Activated CD4-positive, alpha-beta T cell treated with anti-CD3 and anti-CD28 coated beads, Interleukin-2, amount 50 U/mL, for 48 hours (primary cell): Measurements from ENCODE around the gene DNM3.

Experiments used
- DNase-seq, 2 experiments: peaks; one replicate each; pipeline ENCODE4 v3.0.0-alpha.2; 2020

Gene DNM3

GRCh38 chr1:172447641-172448040 lies 606.3 kb downstream of the DNM3 start:
- DNase-seq, result no peak

DNA sequence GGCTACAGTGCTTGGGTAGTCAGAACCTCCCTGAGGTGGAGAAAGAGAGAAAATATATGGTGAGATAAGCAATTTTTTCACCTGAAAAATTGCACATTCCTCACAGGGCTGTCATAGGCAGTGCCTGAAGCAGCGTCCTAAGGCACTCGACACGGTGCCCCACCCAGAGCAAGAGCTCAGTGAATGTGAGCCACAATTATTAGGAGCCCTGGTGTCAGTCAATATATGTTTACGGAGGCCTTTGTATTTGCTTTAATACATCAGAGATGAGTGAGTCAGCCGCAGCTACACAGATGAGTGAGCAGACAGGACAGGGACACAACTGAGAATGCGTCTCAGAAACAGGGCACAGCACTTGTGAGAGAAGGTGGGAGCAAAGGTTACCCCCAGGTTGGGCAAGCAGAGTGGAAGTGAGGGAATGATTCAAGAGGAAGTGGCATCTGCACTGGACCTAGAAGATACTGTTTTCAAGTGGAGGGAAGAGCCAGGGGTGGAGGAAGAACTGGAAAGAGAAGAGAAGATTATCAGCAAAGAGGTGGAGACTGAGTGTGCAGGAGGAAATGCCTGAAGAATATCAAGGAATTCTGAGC lies 607.8 kb downstream of the DNM3 start:
- peak in 1 of 2 experiments; percentile 30 for DNase-seq

DNA sequence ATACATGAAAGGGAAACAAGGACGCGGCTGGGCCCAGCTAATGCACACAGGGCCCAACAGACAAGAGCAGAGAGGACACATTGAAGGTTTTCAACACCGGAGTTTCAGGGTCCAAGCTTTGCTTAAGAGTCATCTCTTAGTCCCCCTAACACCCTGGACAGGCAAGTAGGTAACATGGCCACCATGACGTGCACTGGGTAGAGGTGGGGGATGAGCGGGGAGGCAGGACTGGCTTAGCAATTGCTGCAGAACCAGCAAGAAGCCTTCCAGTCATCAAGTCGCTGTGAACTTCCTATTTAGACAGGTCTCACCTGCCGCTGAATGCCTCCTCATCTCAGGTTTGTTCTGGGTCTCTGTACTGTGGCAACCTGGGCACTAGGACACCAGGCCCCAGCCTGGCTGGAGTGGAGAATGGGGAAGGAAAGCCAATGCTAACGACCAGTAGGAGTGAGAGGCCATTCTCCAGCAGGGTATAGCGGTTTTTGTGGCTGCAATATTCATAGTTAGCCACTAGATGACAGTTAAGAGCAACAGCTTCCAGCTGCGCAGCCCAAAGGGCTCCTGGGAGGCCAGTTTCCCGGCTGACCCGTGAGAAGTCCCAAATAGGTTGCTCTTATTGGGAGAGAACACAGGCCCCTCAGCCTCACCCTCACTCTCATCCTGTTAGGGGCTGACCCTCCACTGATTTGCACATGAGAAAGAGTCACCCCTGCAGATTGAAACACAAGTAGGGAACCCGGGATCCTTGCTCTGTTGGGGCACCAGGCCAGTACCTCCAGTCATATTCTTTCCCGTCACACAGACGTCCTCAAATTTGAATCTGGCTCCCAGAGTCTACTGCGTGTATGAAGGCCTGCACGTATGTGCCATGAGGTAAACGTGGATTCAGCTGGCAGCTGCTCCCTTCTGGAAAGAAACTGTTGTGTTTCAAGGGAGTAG lies 608.6 kb downstream of the DNM3 start:
- DNase-seq, result peak; percentile 31 to 37

DNA sequence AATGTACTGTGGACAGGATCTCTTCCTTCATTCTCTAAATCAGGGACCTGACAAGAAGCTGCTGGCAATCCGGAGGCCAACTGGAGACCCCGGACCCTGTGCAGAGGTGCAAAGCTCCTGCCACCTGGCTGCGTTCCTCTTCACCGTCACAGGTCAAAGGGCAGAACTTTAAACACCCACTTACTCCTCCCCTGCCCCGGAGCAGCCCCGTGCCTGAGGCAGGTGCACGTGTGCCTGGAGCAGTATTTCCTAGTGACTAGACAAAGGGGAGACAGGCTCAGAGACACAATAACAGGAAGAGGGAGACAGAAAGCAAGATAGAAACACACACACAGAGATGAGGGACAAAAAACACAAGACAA lies 609.2 kb downstream of the DNM3 start:
- DNase-seq, result no peak

DNA sequence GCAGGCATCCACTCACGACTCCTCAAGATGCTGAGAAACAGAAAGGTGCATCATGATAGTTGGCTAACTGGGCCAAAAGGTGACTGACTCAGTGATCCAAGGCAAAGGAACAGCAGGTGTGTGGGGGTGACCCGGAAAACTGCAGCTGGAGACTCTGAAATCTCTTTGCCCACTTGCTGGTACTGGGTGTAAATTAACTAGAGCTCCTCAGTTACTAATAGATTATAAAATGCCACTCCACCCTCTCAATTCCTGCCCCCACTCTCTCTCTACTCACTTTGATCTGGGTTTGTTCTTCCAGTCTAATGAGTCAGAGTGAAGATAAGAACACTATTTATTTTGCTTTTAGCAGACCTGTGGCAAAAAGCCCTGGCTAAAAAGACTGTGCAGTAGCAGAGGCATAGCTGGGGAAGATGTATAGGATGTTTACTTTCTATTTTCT lies 609.7 kb downstream of the DNM3 start:
- no peak for DNase-seq

- no peak for DNase-seq
These were observed 611.3 kb downstream of the DNM3 start for GRCh38 chr1:172452536-172453152.

DNA sequence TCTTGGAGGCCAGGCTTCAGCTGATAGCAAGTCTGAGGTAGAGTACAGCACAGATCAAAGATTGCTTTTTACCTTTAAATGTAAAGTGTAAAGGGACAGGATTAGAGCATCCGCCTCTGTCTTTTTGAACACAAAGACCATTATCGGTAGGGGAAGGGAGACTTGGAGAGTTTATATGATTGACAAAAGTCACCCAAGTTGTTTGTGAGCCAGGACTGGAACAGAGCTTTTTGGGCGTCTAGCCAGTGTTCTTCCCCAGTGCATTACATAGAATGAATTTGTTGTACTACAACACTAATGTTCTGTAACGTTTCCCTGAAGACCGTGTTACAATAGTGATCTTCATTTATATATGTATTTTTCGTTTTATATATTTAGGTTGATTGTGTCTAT lies 611.9 kb downstream of the DNM3 start:
- no peak for DNase-seq

- DNase-seq, result no peak
These were observed 612.3 kb downstream of the DNM3 start for GRCh38 chr1:172453607-172454006.

- DNase-seq, result no peak
These were observed 614.2 kb downstream of the DNM3 start for GRCh38 chr1:172455451-172455850.

DNA sequence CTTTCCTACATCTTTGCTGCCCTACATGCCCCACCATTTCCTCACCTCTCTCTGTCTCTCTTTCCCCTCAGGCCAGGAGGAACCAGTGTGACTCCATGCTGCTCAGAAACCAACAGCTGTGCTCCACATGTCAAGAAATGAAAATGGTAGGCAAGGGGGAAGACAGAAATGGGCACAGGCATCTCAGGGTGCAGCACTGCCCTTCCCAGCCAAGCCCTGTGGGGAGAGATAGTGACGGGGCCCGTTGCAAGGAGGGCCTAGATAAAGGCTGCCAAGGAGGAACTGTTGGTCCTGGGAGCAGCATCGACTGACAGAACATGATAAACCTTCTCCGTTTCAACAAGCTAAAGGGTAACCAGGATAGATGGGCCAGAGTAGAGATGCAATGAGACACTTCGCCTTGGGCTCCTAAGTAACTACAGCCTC lies 615.1 kb downstream of the DNM3 start:
- no peak for DNase-seq

GRCh38 chr1:172457479-172458130 lies 616.3 kb downstream of the DNM3 start:
- no peak for DNase-seq

DNA sequence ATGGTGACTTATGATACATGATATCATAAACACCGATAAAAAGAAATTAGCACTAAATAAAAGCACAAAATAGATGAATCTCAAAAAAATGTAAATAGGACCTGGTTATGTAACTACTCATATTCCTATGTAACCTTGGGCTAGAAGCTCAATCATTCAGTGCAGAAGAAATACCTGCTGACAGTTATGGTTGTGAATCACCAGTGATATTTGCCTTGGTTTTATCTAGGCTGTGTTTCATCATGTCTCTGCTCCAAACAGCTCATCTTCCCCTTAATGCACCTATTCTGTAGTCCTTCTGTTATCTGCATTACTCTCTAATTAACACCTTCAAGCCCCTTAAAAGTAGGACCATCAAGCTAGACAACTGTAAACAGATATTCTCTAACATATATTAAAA lies 618.9 kb downstream of the DNM3 start:
- DNase-seq, result no peak

DNA sequence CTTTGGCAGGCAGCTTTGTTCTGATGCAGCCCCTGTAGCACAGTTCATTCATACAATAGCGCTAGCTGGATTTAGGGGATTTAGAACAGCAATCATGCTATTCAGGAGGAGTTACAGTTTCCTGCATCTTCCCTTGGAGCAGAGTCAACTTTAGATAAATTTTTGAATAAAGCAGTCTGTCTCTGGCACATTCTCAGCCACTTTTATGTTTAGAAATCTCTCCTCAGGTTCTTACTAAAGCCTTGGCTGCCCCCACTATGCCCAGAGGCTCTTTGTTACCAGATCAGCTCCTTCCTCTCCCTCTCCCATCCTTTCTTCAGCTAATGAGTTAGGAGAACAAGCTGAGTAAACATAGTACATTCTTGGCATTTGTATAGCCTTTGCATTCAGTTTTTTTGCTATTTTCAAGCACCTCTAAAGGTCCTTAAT lies 619.6 kb downstream of the DNM3 start:
- no peak for DNase-seq
